Stimulated activated CD8-positive, alpha-beta memory T cell treated with anti-CD3 and anti-CD28 coated beads, Interleukin-7, amount 100 ng/mL, for 48 hours (primary cell): ENCODE data around the gene PRKCH.

ENCODE experiments used
- DNase-seq, 2 donors: peaks; one replicate each; pipeline ENCODE4 v3.0.0-alpha.2; 2020; ENCODE audit warnings: low read depth in 1 of 2; ENCODE audit errors: extremely low read depth in 1 of 2

PRKCH gene

GRCh38 chr14:61418746-61419145 is 97.4 kb downstream of the PRKCH start:
- DNase-seq = no peak

GRCh38 chr14:61419201-61419600 is 97.8 kb downstream of the PRKCH start:
- no peak for DNase-seq

GRCh38 chr14:61420326-61420725 is 98.9 kb downstream of the PRKCH start:
- DNase-seq = no peak

GRCh38 chr14:61421212-61421923 is 100.0 kb downstream of the PRKCH start:
- DNase-seq = no peak

- no peak for DNase-seq
These were observed 104.7 kb downstream of the PRKCH start for GRCh38 chr14:61426048-61426447.

- no peak for DNase-seq
These were observed 106.9 kb downstream of the PRKCH start for GRCh38 chr14:61428261-61428660.

- no peak for DNase-seq
These were observed 107.9 kb downstream of the PRKCH start for GRCh38 chr14:61429316-61429715.

GRCh38 chr14:61430066-61430757 is 108.8 kb downstream of the PRKCH start:
- DNase-seq = no peak

- no peak for DNase-seq
These were observed 111.8 kb downstream of the PRKCH start for GRCh38 chr14:61433169-61433568.

GRCh38 chr14:61433828-61434227 is 112.4 kb downstream of the PRKCH start:
- no peak for DNase-seq

- no peak for DNase-seq
These were observed 112.9 kb downstream of the PRKCH start for GRCh38 chr14:61434311-61434710.

GRCh38 chr14:61435563-61436337 is 114.4 kb downstream of the PRKCH start:
- DNase-seq = no peak

- no peak for DNase-seq
These were observed 116.0 kb downstream of the PRKCH start for GRCh38 chr14:61437381-61437780.

GRCh38 chr14:61438036-61438435 is 116.7 kb downstream of the PRKCH start:
- no peak for DNase-seq

GRCh38 chr14:61438497-61438859 is 117.1 kb downstream of the PRKCH start:
- no peak for DNase-seq

GRCh38 chr14:61438860-61439765 is 117.7 kb downstream of the PRKCH start:
- DNase-seq = no peak

GRCh38 chr14:61439779-61440418 is 118.5 kb downstream of the PRKCH start:
- DNase-seq = no peak

- no peak for DNase-seq
These were observed 122.1 kb downstream of the PRKCH start for GRCh38 chr14:61443481-61443880.

- peak; percentile 45 to 74 for DNase-seq
These were observed 122.9 kb downstream of the PRKCH start for GRCh38 chr14:61444215-61444768.

GRCh38 chr14:61451491-61451890 is 130.1 kb downstream of the PRKCH start:
- DNase-seq = no peak
